H1 (cell line): Measurements from ENCODE around the gene ZNRF3. TPM values are rescaled to one million over a fixed set of nuclear protein-coding genes. Genes with fewer than 3 reads are reported as not detected.

Experiments
- BRCA1 ChIP-seq: IDR thresholded peaks from 2 replicates; pipeline ENCODE4 v1.6.1; 2012; ENCODE audit warnings: low read depth, low read length, improper control_type of control experiment
- GTF2F1 ChIP-seq: IDR thresholded peaks from 2 replicates; pipeline ENCODE4 v1.6.1; 2012; ENCODE audit warnings: low read depth, low read length, improper control_type of control experiment, borderline replicate concordance
- RBBP5 ChIP-seq: IDR thresholded peaks from 2 replicates; pipeline ENCODE4 v1.7.1; 2012; ENCODE audit warnings: low read depth, mild to moderate bottlenecking, inconsistent platforms, low read length, moderate library complexity, borderline replicate concordance
- SP2 ChIP-seq: IDR thresholded peaks from 2 replicates; pipeline ENCODE4 v1.6.1; 2012; ENCODE audit warnings: mild to moderate bottlenecking, low read length, inconsistent platforms
- SUZ12 ChIP-seq: fragments of 200-600 bp; sonication (generic); IDR thresholded peaks from 2 replicates; pipeline ENCODE4 v1.6.1; 2012; ENCODE audit warnings: mild to moderate bottlenecking, inconsistent platforms, low read length, moderate library complexity, mixed read lengths
- TCF12 ChIP-seq: IDR thresholded peaks from 2 replicates; pipeline ENCODE4 v1.6.1; 2011; ENCODE audit warnings: low read depth, mild to moderate bottlenecking, low read length
- polyA plus RNA-seq, 7 experiments: library from polyadenylated mRNA; depleted of rRNA in 3 of 7; stranded (reverse) in 5 of 7; unstranded in 2 of 7; fragments of >200 nt in 5 of 7; fragments of 200-250 nt in 2 of 7; gene quantifications; 1 replicate in 5 of 7; 2 replicates in 1 of 7; 4 replicates in 1 of 7; pipeline versions ENCODE4 v1.2.1 to v1.2.3, GENCODE V29; 2011 to 2013; ENCODE audit warnings: missing spikeins in 2 of 7, mixed read lengths in 2 of 7
- total RNA-seq: library from RNA; stranded (reverse); fragmentation: NEBNext Ultra II Directional; extraction: Animal tissue kit (Norgen Biotek cat#: 25700); gene quantifications from 2 replicates; pipeline ENCODE4 v1.2.1, GENCODE V29; 2021

The ZNRF3 gene
- total and polyA plus RNA-seq, 2 of the 8 experiments (the other 6 are each of a cell fraction or from before 2014, with no cell fraction given), result 14.1 to 21.7 TPM

- TF ChIP-seq RBBP5, result no peak
- TF ChIP-seq SUZ12, result no peak
- no peak for TF ChIP-seq TCF12
- no peak for TF ChIP-seq GTF2F1
- no peak for TF ChIP-seq BRCA1
- TF ChIP-seq SP2, result no peak
These were observed 209.7 kb downstream of the ZNRF3 start (continued) for GRCh38 chr22:29093030-29093429.
